Esophagus squamous epithelium (tissue), 5 donors: ENCODE measurements around the gene MPL. TPM values are rescaled to one million over a fixed set of nuclear protein-coding genes. Genes with fewer than 3 reads are reported as not detected.

ENCODE experiments used
- DNase-seq: peaks from one replicate; lab custom pipeline; 2025; lab: John Stamatoyannopoulos, UW
- H3K27ac ChIP-seq, 4 donors: fragments of 200-600 bp; sonication (generic); one replicate each; pipeline ENCODE4 v1.5.1; 2016 to 2019; ENCODE audit warnings: mild to moderate bottlenecking in 1 of 4
- H3K27me3 ChIP-seq, 4 donors: fragments of 200-600 bp; sonication (generic); 1 replicate in 3 of 4; 2 replicates in 1 of 4; pipeline versions ENCODE4 v1.5.1 to v1.6.0; 2017 to 2021; ENCODE audit warnings: antibody characterized with exemption in 1 of 4
- H3K36me3 ChIP-seq, 3 donors: fragments of 200-600 bp; sonication (generic); one replicate each; pipeline ENCODE4 v1.5.1; 2016 to 2019
- H3K4me1 ChIP-seq, 3 donors: fragments of 200-600 bp; sonication (generic); one replicate each; pipeline ENCODE4 v1.5.1; 2017 to 2019
- H3K4me3 ChIP-seq, 4 donors: fragments of 200-600 bp; sonication (generic); 1 replicate in 3 of 4; 2 replicates in 1 of 4; pipeline ENCODE4 v1.5.1; 2016 to 2019; ENCODE audit warnings: mild to moderate bottlenecking in 2 of 4, moderate library complexity in 1 of 4
- H3K9me3 ChIP-seq, 3 donors: fragments of 200-600 bp; sonication (generic); one replicate each; pipeline ENCODE4 v1.5.1; 2016 to 2019
- CTCF ChIP-seq, 6 experiments: fragments of 450-650 bp in 4 of 6; fragments of 200-600 bp in 2 of 6; sonication (generic) in 2 of 6; IDR thresholded peaks; one replicate each; pipeline ENCODE4 v1.5.1; 2016 to 2019; ENCODE audit warnings: antibody characterized with exemption in 6 of 6, mild to moderate bottlenecking in 4 of 6, moderate library complexity in 4 of 6
- POLR2A ChIP-seq, 4 donors: fragments of 450-650 bp; IDR thresholded peaks; one replicate each; pipeline ENCODE4 v1.6.1; 2017; ENCODE audit warnings: antibody characterized with exemption in 4 of 4, mild to moderate bottlenecking in 4 of 4, moderate library complexity in 3 of 4
- WGBS, 2 donors: methylation state at CpG; one replicate each; pipeline ENCODE4 v1.1.5; 2018; 5-methylcytosine and 5-hydroxymethylcytosine counted together
- intact Hi-C: fragments of 100-400 bp; cut with DNase I; formaldehyde crosslinking; loops from one replicate; pipeline ENCODE4 v1.15.0; 2022
- total RNA-seq, 4 donors: library from RNA; depleted of rRNA; stranded (reverse); fragments of >200 nt; gene quantifications; one replicate each; pipeline ENCODE4 v1.1.0, GENCODE V29; 2016
- donor health status: DM: yes; HTN: yes; CAD: no.

MPL gene
- total RNA-seq, 4 donors from 2014 or later, result not detected

GRCh38 chr1:43344267-43344850 is 6.7 kb downstream of the MPL start:
- no peaks in the 10 kb centered on the region for H3K36me3 ChIP-seq
- intact Hi-C loops, result no loop called here
- peaks cover 0 to 47% (median 12%) of the 10 kb centered on the region in 3 donors for H3K4me1 ChIP-seq
- H3K27me3 ChIP-seq, result no peaks in the 10 kb centered on the region
- whole genome bisulfite sequencing, 2 donors, result 67 to 73% methylated on average over 4 of the region's 4 CpGs
- no peak for DNase-seq
- H3K9me3 ChIP-seq, result no peaks in the 10 kb centered on the region
- no peak overlapping the region for H3K4me3 ChIP-seq
- no peak for TF ChIP-seq CTCF (IDR thresholded peaks at IDR 0.05)
- no peak for TF ChIP-seq POLR2A (IDR thresholded peaks at IDR 0.05)
- peak overlapping the region in 3 of 4 donors; percentile 23 to 62 (median 57) for H3K27ac ChIP-seq

- Histone ChIP-seq H3K9me3 (no peaks in the 10 kb centered on the region), H3K4me1 (peaks cover 0 to 55% (median 13%) of the 10 kb centered on the region in 3 donors), H3K27ac (peak overlapping the region in 2 of 4 donors; percentile 55 to 57), H3K36me3 (no peaks in the 10 kb centered on the region), H3K27me3 (no peaks in the 10 kb centered on the region), H3K4me3 (no peak overlapping the region)
- TF ChIP-seq POLR2A (IDR thresholded peaks at IDR 0.05) (no peak), CTCF (IDR thresholded peaks at IDR 0.05) (no peak)
- intact Hi-C loops, result no loop called here
- DNase-seq, result no peak
- 49 to 59% methylated on average over 3 of the region's 3 CpGs for WGBS, 2 donors
Observed at GRCh38 chr1:43345120-43345519, 7.5 kb downstream of the MPL start.

GRCh38 chr1:43346636-43347035 is 9.0 kb downstream of the MPL start:
- TF ChIP-seq POLR2A (IDR thresholded peaks at IDR 0.05), result no peak
- no peak for TF ChIP-seq CTCF (IDR thresholded peaks at IDR 0.05)
- 86 to 96% methylated on average over 3 of the region's 5 CpGs for WGBS, 2 donors
- no peaks in the 10 kb centered on the region for H3K9me3 ChIP-seq
- intact Hi-C loops, result no loop called here
- no peaks in the 10 kb centered on the region for H3K36me3 ChIP-seq
- no peak overlapping the region for H3K27ac ChIP-seq
- no peak for DNase-seq
- H3K4me1 ChIP-seq, result peaks cover 0 to 58% (median 13%) of the 10 kb centered on the region in 3 donors
- H3K27me3 ChIP-seq, result no peaks in the 10 kb centered on the region
- H3K4me3 ChIP-seq, result no peak overlapping the region

- H3K36me3 ChIP-seq, result no peaks in the 10 kb centered on the region
- no peak for DNase-seq
- 10 to 30% methylated on average over 2 to 3 of the region's 22 CpGs for WGBS, 2 donors
- peak in 1 of 6 experiments; percentile 15 for TF ChIP-seq CTCF (IDR thresholded peaks at IDR 0.05)
- no peak for TF ChIP-seq POLR2A (IDR thresholded peaks at IDR 0.05)
- peaks cover 0 to 52% (median 13%) of the 10 kb centered on the region in 3 donors for H3K4me1 ChIP-seq
- H3K27me3 ChIP-seq, result no peaks in the 10 kb centered on the region
- peak overlapping the region; percentile 93 to 98 (median 96) for H3K27ac ChIP-seq
- intact Hi-C loops, result no loop called here
- H3K4me3 ChIP-seq, result peak overlapping the region; percentile 37 to 75 (median 58)
- no peaks in the 10 kb centered on the region for H3K9me3 ChIP-seq
Observed at GRCh38 chr1:43348343-43348808, 10.8 kb downstream of the MPL start.

- DNase-seq, result peak; percentile 21
- intact Hi-C loops, result no loop called here
- WGBS, 2 donors, result 15 to 49% methylated on average over 11 to 20 of the region's 72 CpGs
Observed at GRCh38 chr1:43348809-43349593, 11.4 kb downstream of the MPL start.

More at GRCh38 chr1:43348809-43349593, 11.4 kb downstream of the MPL start:
- H3K27me3 ChIP-seq, result no peaks in the 10 kb centered on the region
- H3K4me3 ChIP-seq, result peak overlapping the region; percentile 37 to 75 (median 58)
- peak overlapping the region; percentile 93 to 98 (median 96) for H3K27ac ChIP-seq
- no peaks in the 10 kb centered on the region for H3K36me3 ChIP-seq
- peak in 1 of 6 experiments; percentile 6 for TF ChIP-seq CTCF (IDR thresholded peaks at IDR 0.05)
- peak in 2 of 4 donors; percentile 58 to 69 for TF ChIP-seq POLR2A (IDR thresholded peaks at IDR 0.05)
- peaks cover 0 to 46% (median 13%) of the 10 kb centered on the region in 3 donors for H3K4me1 ChIP-seq
- no peaks in the 10 kb centered on the region for H3K9me3 ChIP-seq
